Natural killer cell treated with Interleukin-12 subunit alpha and Interleukin-12 subunit beta and Interleukin-15 and Interleukin-18, amount 100 ng/mL, for 72 hours (primary cell): Measurements from ENCODE around the gene BANF2. TPM values are rescaled to one million over a fixed set of nuclear protein-coding genes. Genes with fewer than 3 reads are reported as not detected.
"Not testable (repeated sequence)": the region's sequence is repeated elsewhere in the genome, so short reads cannot be mapped to it uniquely, and the experiment has no call there.

Experiments used
- ATAC-seq, 2 donors: fragments of 150-1000 bp; cut with Tn5 transposase in 1 of 2; sonication (Bioruptor Pico), chemical (Tn5 transposase) in 1 of 2; 2 replicates each; pipeline ENCODE4 v1.10.0; 2021
- DNase-seq: peaks from one replicate; pipeline ENCODE4 v3.0.0; 2022; ENCODE audit warnings: low spot score
- H3K27ac Mint-ChIP-seq, 2 donors: 1 replicate in 1 of 2; 2 replicates in 1 of 2; pipeline ENCODE4 v1.8.0; 2022; ENCODE audit warnings: mixed read lengths in 2 of 2, mild to moderate bottlenecking in 1 of 2, moderate library complexity in 1 of 2
- H3K27me3 Mint-ChIP-seq, 2 donors: 1 replicate in 1 of 2; 2 replicates in 1 of 2; pipeline ENCODE4 v1.8.0; 2022; ENCODE audit warnings: mixed read lengths in 2 of 2
- H3K36me3 Mint-ChIP-seq: one replicate; pipeline ENCODE4 v1.8.0; 2022; ENCODE audit warnings: mixed read lengths
- H3K4me1 Mint-ChIP-seq, 2 donors: 1 replicate in 1 of 2; 2 replicates in 1 of 2; pipeline ENCODE4 v1.8.0; 2022; ENCODE audit warnings: low read depth in 2 of 2, mixed read lengths in 2 of 2, mild to moderate bottlenecking in 1 of 2
- H3K4me3 Mint-ChIP-seq: one replicate; pipeline ENCODE4 v1.8.0; 2022; ENCODE audit warnings: mixed read lengths
- H3K9me3 Mint-ChIP-seq: 2 replicates; pipeline ENCODE4 v1.8.0; 2022; ENCODE audit warnings: mixed read lengths
- total RNA-seq, 2 donors: library from RNA; stranded (reverse); gene quantifications; one replicate each; pipeline ENCODE4 v1.2.3, GENCODE V29; 2022

BANF2 gene
- total RNA-seq, 2 donors from 2014 or later = not detected

GRCh38 chr20:17698384-17698783, 1.4 kb upstream of the BANF2 start:
- Mint-ChIP-seq H3K27ac (no peak overlapping the region), H3K4me1 (no peaks in the 10 kb centered on the region), H3K9me3 (no peaks in the 10 kb centered on the region), H3K4me3 (no peak overlapping the region), H3K27me3 (peaks cover 4 to 6% of the 10 kb centered on the region in 2 donors), H3K36me3 (no peaks in the 10 kb centered on the region)
- DNase-seq (no peak), ATAC-seq (no peak)

GRCh38 chr20:17700637-17701036, 871 bp downstream of the BANF2 start:
- H3K9me3 Mint-ChIP-seq = no peaks in the 10 kb centered on the region
- DNase-seq (no peak), ATAC-seq (no peak)
- H3K4me3 Mint-ChIP-seq = no peak overlapping the region
- no peaks in the 10 kb centered on the region for H3K36me3 Mint-ChIP-seq
- H3K27ac Mint-ChIP-seq = no peak overlapping the region
- peaks cover 0 to 2% of the 10 kb centered on the region in 2 donors for H3K4me1 Mint-ChIP-seq
- no peaks in the 10 kb centered on the region for H3K27me3 Mint-ChIP-seq

GRCh38 chr20:17701826-17702225, 2.1 kb downstream of the BANF2 start:
- Mint-ChIP-seq H3K9me3 (no peaks in the 10 kb centered on the region), H3K4me3 (no peak overlapping the region), H3K27ac (no peak overlapping the region), H3K27me3 (no peaks in the 10 kb centered on the region), H3K36me3 (no peaks in the 10 kb centered on the region), H3K4me1 (peaks cover 0 to 2% of the 10 kb centered on the region in 2 donors)
- ATAC-seq (no peak), DNase-seq (no peak)

- Mint-ChIP-seq H3K4me1 (peaks cover 0 to 2% of the 10 kb centered on the region in 2 donors), H3K27ac (no peak overlapping the region), H3K9me3 (no peaks in the 10 kb centered on the region), H3K27me3 (no peaks in the 10 kb centered on the region), H3K4me3 (no peak overlapping the region), H3K36me3 (no peaks in the 10 kb centered on the region)
- DNase-seq (no peak), ATAC-seq (no peak)
Measured at GRCh38 chr20:17704589-17705317, 5.0 kb downstream of the BANF2 start.

- Mint-ChIP-seq H3K4me1 (peaks cover 0 to 2% of the 10 kb centered on the region in 2 donors), H3K27me3 (no peaks in the 10 kb centered on the region), H3K9me3 (no peaks in the 10 kb centered on the region), H3K27ac (no peak overlapping the region), H3K36me3 (no peaks in the 10 kb centered on the region), H3K4me3 (no peak overlapping the region)
- ATAC-seq (no peak), DNase-seq (no peak)
Measured at GRCh38 chr20:17705916-17706315, 6.2 kb downstream of the BANF2 start.

- Mint-ChIP-seq H3K27me3 (no peaks in the 10 kb centered on the region), H3K4me3 (no peak overlapping the region), H3K36me3 (no peaks in the 10 kb centered on the region), H3K27ac (no peak overlapping the region), H3K4me1 (peaks cover 0 to 2% of the 10 kb centered on the region in 2 donors), H3K9me3 (no peaks in the 10 kb centered on the region)
- no peak for ATAC-seq
- DNase-seq = no peak
Measured at GRCh38 chr20:17706632-17707031, 6.9 kb downstream of the BANF2 start.

GRCh38 chr20:17707951-17708350, 8.2 kb downstream of the BANF2 start:
- not testable (repeated sequence) for H3K4me1 Mint-ChIP-seq, ATAC-seq, H3K9me3 Mint-ChIP-seq, H3K36me3 Mint-ChIP-seq, H3K27me3 Mint-ChIP-seq, H3K27ac Mint-ChIP-seq, DNase-seq, H3K4me3 Mint-ChIP-seq

- DNase-seq (no peak), ATAC-seq (no peak)
- no peak overlapping the region for H3K4me3 Mint-ChIP-seq
- H3K9me3 Mint-ChIP-seq = no peaks in the 10 kb centered on the region
- no peaks in the 10 kb centered on the region for H3K36me3 Mint-ChIP-seq
- peaks cover 0 to 2% of the 10 kb centered on the region in 2 donors for H3K4me1 Mint-ChIP-seq
- no peaks in the 10 kb centered on the region for H3K27me3 Mint-ChIP-seq
- H3K27ac Mint-ChIP-seq = no peak overlapping the region
Measured at GRCh38 chr20:17708675-17709360, 9.1 kb downstream of the BANF2 start.

- no peaks in the 10 kb centered on the region for H3K9me3 Mint-ChIP-seq
- H3K4me3 Mint-ChIP-seq = no peak overlapping the region
- DNase-seq = no peak
- H3K27ac Mint-ChIP-seq = no peak overlapping the region
- peaks cover 0 to under 1% of the 10 kb centered on the region in 2 donors for H3K4me1 Mint-ChIP-seq
- ATAC-seq = no peak
- no peaks in the 10 kb centered on the region for H3K27me3 Mint-ChIP-seq
- H3K36me3 Mint-ChIP-seq = no peaks in the 10 kb centered on the region
Measured at GRCh38 chr20:17709361-17710293, 9.9 kb downstream of the BANF2 start.

- H3K9me3 Mint-ChIP-seq = no peaks in the 10 kb centered on the region
- H3K4me1 Mint-ChIP-seq = no peaks in the 10 kb centered on the region
- no peak overlapping the region for H3K4me3 Mint-ChIP-seq
- DNase-seq = no peak
- H3K27me3 Mint-ChIP-seq = no peaks in the 10 kb centered on the region
- no peak overlapping the region for H3K27ac Mint-ChIP-seq
- H3K36me3 Mint-ChIP-seq = no peaks in the 10 kb centered on the region
- no peak for ATAC-seq
Measured at GRCh38 chr20:17710379-17711266, 10.9 kb downstream of the BANF2 start.

GRCh38 chr20:17711267-17711627, 11.5 kb downstream of the BANF2 start:
- no peak for DNase-seq
- ATAC-seq = no peak
- Mint-ChIP-seq H3K9me3 (no peaks in the 10 kb centered on the region), H3K27ac (no peak overlapping the region), H3K4me1 (no peaks in the 10 kb centered on the region), H3K36me3 (no peaks in the 10 kb centered on the region), H3K27me3 (no peaks in the 10 kb centered on the region), H3K4me3 (no peak overlapping the region)

GRCh38 chr20:17712201-17712600, 12.4 kb downstream of the BANF2 start:
- H3K27me3 Mint-ChIP-seq = no peaks in the 10 kb centered on the region
- H3K36me3 Mint-ChIP-seq = no peaks in the 10 kb centered on the region
- ATAC-seq (no peak), DNase-seq (no peak)
- no peaks in the 10 kb centered on the region for H3K9me3 Mint-ChIP-seq
- H3K4me3 Mint-ChIP-seq = no peak overlapping the region
- no peaks in the 10 kb centered on the region for H3K4me1 Mint-ChIP-seq
- H3K27ac Mint-ChIP-seq = no peak overlapping the region

- no peak for DNase-seq
- H3K9me3 Mint-ChIP-seq = no peaks in the 10 kb centered on the region
- H3K36me3 Mint-ChIP-seq = no peaks in the 10 kb centered on the region
- H3K27me3 Mint-ChIP-seq = no peaks in the 10 kb centered on the region
- ATAC-seq = no peak
- no peak overlapping the region for H3K27ac Mint-ChIP-seq
- H3K4me3 Mint-ChIP-seq = no peak overlapping the region
- H3K4me1 Mint-ChIP-seq = no peaks in the 10 kb centered on the region
Measured at GRCh38 chr20:17712708-17713107, 12.9 kb downstream of the BANF2 start.
